Subcutaneous abdominal adipose tissue (tissue), 5 donors: ENCODE results near the gene DND1.

ENCODE experiments used
- H3K27ac ChIP-seq: one replicate; pipeline ENCODE4 v1.7.0; 2013; ENCODE audit warnings: low read depth, mild to moderate bottlenecking, inconsistent platforms, low read length, moderate library complexity
- H3K27me3 ChIP-seq, 5 donors: one replicate each; pipeline ENCODE4 v1.7.0; 2013; ENCODE audit warnings: low read length in 5 of 5, inconsistent platforms in 1 of 5; ENCODE audit not compliant: control insufficient read depth in 5 of 5, insufficient read depth in 4 of 5
- H3K36me3 ChIP-seq, 5 donors: one replicate each; pipeline ENCODE4 v1.7.0; 2013; ENCODE audit warnings: low read length in 5 of 5; ENCODE audit not compliant: control insufficient read depth in 5 of 5, insufficient read depth in 5 of 5
- H3K4me1 ChIP-seq, 5 donors: one replicate each; pipeline ENCODE4 v1.7.0; 2013; ENCODE audit warnings: low read length in 5 of 5, mild to moderate bottlenecking in 3 of 5, moderate library complexity in 1 of 5; ENCODE audit not compliant: control insufficient read depth in 5 of 5, insufficient read depth in 5 of 5
- H3K4me3 ChIP-seq, 5 donors: one replicate each; pipeline ENCODE4 v1.7.0; 2013; ENCODE audit warnings: low read length in 5 of 5, low read depth in 1 of 5
- H3K9ac ChIP-seq, 5 donors: one replicate each; pipeline ENCODE4 v1.7.0; 2013; ENCODE audit warnings: low read length in 5 of 5, mild to moderate bottlenecking in 4 of 5, moderate library complexity in 3 of 5
- H3K9me3 ChIP-seq, 5 donors: one replicate each; pipeline ENCODE4 v1.7.0; 2013; ENCODE audit warnings: low read length in 5 of 5; ENCODE audit not compliant: control insufficient read depth in 5 of 5
- donor health status: healthy.
- donor health status: healthy.
- donor health status: healthy.
- donor health status: healthy.
- donor health status: healthy.

DND1 gene

DNA sequence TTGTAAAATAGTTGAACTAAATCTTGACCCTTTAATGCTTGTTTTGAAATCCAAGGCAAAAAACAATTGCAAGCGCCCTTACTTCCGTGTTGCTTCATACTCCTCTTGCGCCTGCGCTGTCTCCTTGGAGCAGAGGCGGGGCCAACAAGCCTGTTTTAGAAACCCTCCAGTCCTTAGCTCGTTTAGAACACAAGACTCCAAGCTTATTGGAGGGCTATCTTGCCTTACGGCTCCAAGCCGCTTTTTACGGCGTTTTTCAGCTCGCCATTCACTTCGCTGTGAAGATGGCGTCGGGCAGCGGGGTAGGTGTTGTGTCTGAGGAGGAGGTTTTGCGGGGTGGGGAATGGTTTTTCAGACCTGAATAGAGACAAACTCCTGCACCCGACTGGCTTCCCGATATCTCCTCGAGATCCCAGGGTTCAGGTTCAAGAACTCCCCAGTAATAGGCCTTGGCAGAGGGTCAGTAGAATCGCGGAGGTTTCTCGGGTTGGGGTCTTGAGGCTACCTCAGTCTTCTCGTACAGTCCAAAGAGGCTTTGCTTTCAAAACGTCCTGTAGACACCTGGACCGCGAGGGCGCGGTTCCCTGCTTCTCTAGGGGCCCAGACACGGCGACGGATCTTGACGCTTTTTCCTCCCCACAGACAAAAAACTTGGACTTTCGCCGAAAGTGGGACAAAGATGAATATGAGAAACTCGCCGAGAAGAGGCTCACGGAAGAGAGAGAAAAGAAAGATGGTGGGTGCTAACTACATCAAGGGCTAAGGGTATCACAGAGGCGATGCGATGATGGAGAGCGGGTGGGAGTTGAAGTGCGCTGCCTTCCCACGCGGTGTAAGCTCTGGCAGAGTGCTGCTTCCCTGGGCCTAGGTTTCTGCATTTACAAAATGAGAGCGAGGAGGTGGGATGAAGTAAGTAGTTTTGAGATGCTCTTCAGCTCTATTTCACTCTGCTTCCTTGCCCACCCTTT lies 27.1 kb upstream of the DND1 start, which contains the start of gene ZMAT2:
Gene ZMAT2, plus strand, starts transcription at position 271 of the 968 bp plus-strand sequence. Its CDS starts 14 bp downstream, at position 285.
- Histone ChIP-seq H3K36me3 (peaks cover 48 to 78% (median 75%) of the 10 kb centered on the region in 5 donors), H3K27ac (peak within 1 kb of the TSS; percentile 81), H3K9me3 (no peaks in the 10 kb centered on the region), H3K27me3 (no peaks in the 10 kb centered on the region), H3K4me1 (peaks cover 6 to 23% (median 19%) of the 10 kb centered on the region in 5 donors), H3K4me3 (peak within 1 kb of the TSS; percentile 81 to 97 (median 92)), H3K9ac (peak within 1 kb of the TSS; percentile 71 to 92 (median 89))

- H3K4me1 ChIP-seq: peaks cover 9 to 40% (median 30%) of the 10 kb centered on the region in 5 donors
- no peak overlapping the region for H3K9ac ChIP-seq
- H3K27ac ChIP-seq: no peak overlapping the region
- H3K4me3 ChIP-seq: no peak overlapping the region
- H3K9me3 ChIP-seq: no peaks in the 10 kb centered on the region
- peaks cover 37 to 66% (median 60%) of the 10 kb centered on the region in 5 donors for H3K36me3 ChIP-seq
- no peaks in the 10 kb centered on the region for H3K27me3 ChIP-seq
These were observed 23.6 kb upstream of the DND1 start for GRCh38 chr5:140696891-140697492.

GRCh38 chr5:140694276-140694675 lies 20.9 kb upstream of the DND1 start:
- Histone ChIP-seq H3K4me1 (peaks cover 7 to 35% (median 25%) of the 10 kb centered on the region in 5 donors), H3K36me3 (peaks cover 35 to 59% (median 56%) of the 10 kb centered on the region in 5 donors), H3K27ac (no peak overlapping the region), H3K9ac (peak overlapping the region in 1 of 5 donors; percentile 4), H3K27me3 (no peaks in the 10 kb centered on the region), H3K9me3 (no peaks in the 10 kb centered on the region), H3K4me3 (no peak overlapping the region)

GRCh38 chr5:140690941-140691924 lies 17.9 kb upstream of the DND1 start, which contains the start of the genes HARS1 and HARS2:
Gene HARS1 (minus strand): TSS chr5:140691370. CDS start chr5:140691304, 66 bp downstream.
Gene HARS2 (plus strand): TSS chr5:140691455. CDS start chr5:140691649, 194 bp downstream.
- no peaks in the 10 kb centered on the region for H3K27me3 ChIP-seq
- H3K9ac ChIP-seq: peak within 1 kb of the TSS; percentile 84 to 99 (median 96)
- no peaks in the 10 kb centered on the region for H3K9me3 ChIP-seq
- H3K27ac ChIP-seq: peak within 1 kb of the TSS; percentile 89
- H3K4me3 ChIP-seq: peak within 1 kb of the TSS; percentile 80 to 98 (median 96)
- H3K4me1 ChIP-seq: peaks cover 7 to 35% (median 25%) of the 10 kb centered on the region in 5 donors
- H3K36me3 ChIP-seq: peaks cover 20 to 36% (median 33%) of the 10 kb centered on the region in 5 donors

DNA sequence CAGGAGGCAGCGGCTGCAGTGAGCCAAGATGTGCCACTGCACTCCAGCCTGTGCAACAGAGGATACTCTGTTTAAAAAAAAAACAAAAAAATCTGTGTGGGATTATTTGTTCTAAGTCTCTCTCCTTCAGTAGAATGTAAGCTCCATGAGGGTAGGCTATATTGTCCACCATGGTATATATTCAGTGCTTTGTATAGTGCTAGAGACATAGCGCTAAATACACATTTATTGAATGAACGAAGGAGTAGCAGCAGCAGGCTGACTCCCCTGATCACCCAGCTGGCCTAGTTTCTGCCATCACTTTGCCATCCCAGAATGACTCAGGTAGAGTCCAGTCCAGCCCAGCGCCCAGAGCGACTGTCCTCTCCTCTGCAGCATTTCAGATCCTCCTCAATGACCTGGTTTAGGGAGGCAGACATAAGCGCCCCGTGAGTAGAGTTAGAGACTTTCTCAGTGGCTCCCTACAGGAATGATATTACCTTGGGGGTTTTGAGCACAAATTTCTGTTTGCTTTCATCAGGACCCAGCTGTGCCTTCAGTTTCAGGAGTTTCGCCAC lies 17.1 kb upstream of the DND1 start:
- H3K4me3 ChIP-seq: peak overlapping the region; percentile 80 to 98 (median 96)
- peaks cover 7 to 35% (median 25%) of the 10 kb centered on the region in 5 donors for H3K4me1 ChIP-seq
- no peaks in the 10 kb centered on the region for H3K9me3 ChIP-seq
- peaks cover 14 to 28% (median 25%) of the 10 kb centered on the region in 5 donors for H3K36me3 ChIP-seq
- H3K27me3 ChIP-seq: no peaks in the 10 kb centered on the region
- H3K27ac ChIP-seq: peak overlapping the region; percentile 89
- peak overlapping the region; percentile 84 to 99 (median 96) for H3K9ac ChIP-seq

DNA sequence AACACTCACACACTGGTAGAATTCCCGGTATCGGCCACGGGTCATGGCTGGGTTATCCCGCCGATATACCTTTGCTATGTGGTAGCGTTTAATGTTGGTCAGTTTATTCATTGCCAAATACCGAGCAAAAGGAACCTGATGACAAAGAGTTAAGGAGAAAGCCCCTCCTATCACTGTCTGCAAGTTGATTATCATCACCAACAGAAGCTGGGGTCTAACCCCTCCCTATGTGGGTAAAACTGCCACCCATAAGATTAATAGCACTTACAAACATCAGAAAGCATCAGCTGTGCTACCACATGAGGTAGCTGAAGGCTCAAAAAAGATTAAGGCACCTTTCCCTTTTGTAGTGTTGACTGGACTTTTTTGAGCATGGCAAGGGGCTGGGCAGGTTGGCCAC lies 5.6 kb upstream of the DND1 start:
- Histone ChIP-seq H3K27me3 (no peaks in the 10 kb centered on the region), H3K4me3 (no peak overlapping the region), H3K4me1 (no peaks in the 10 kb centered on the region), H3K27ac (no peak overlapping the region), H3K9ac (no peak overlapping the region), H3K9me3 (no peaks in the 10 kb centered on the region), H3K36me3 (peaks cover 8 to 80% (median 66%) of the 10 kb centered on the region in 5 donors)

DNA sequence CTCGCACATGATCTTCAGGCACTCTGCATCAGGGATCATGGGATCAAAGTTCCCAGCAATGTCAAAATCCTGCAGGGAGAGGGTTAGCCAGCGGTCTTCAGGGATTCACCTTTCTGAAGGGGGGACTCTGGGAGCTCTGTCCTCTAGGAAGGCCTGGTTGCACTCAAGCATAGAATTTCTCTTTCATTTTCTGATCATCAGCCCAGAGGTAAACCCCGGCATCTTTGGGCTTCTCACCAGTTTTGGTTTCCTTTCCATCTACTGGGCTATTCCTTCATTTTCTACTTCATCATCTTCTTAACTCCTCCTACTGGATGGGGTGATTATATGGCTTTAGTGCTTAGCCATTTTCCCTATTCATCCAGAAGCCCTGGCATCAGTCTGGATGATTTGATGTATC lies 4.6 kb upstream of the DND1 start:
- no peak overlapping the region for H3K9ac ChIP-seq
- H3K9me3 ChIP-seq: no peaks in the 10 kb centered on the region
- H3K27me3 ChIP-seq: no peaks in the 10 kb centered on the region
- H3K4me1 ChIP-seq: peaks cover 0 to under 1% (median 0%) of the 10 kb centered on the region in 5 donors
- peaks cover 8 to 83% (median 71%) of the 10 kb centered on the region in 5 donors for H3K36me3 ChIP-seq
- H3K27ac ChIP-seq: no peak overlapping the region
- no peak overlapping the region for H3K4me3 ChIP-seq

DNA sequence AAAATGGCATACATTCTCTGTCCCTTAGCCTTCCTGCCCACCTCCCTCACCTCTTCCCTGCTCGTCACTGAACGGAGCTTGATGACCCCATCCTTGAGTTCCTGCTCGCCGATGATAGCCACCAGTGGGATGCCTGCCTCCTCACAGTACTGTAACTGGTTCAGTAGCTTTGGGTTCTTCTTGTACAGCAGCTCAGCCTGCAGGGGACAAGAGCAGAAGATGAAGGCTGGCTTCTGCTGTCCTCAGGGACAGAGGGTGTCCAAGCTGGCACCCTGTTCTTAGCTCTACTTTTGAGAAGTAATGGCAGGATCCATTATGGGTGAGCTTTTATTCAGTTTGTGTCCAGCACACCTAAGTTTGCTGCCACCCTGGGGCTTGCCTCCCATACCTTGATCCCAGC lies 1.3 kb upstream of the DND1 start:
- Histone ChIP-seq H3K4me1 (peaks cover 0 to 9% (median 4%) of the 10 kb centered on the region in 5 donors), H3K4me3 (no peak overlapping the region), H3K9ac (no peak overlapping the region), H3K36me3 (peaks cover 0 to 92% (median 72%) of the 10 kb centered on the region in 5 donors), H3K9me3 (no peaks in the 10 kb centered on the region), H3K27ac (no peak overlapping the region), H3K27me3 (no peaks in the 10 kb centered on the region)

GRCh38 chr5:140674211-140674610 lies 835 bp upstream of the DND1 start:
- no peak overlapping the region for H3K9ac ChIP-seq
- no peaks in the 10 kb centered on the region for H3K9me3 ChIP-seq
- peaks cover 0 to 92% (median 72%) of the 10 kb centered on the region in 5 donors for H3K36me3 ChIP-seq
- H3K4me1 ChIP-seq: peaks cover 0 to 9% (median 4%) of the 10 kb centered on the region in 5 donors
- H3K27ac ChIP-seq: no peak overlapping the region
- no peaks in the 10 kb centered on the region for H3K27me3 ChIP-seq
- H3K4me3 ChIP-seq: no peak overlapping the region
